GM18507 (cell line): ENCODE data around the gene BICDL1.

Experiments
- DNase-seq: peaks from one replicate; pipeline ENCODE4 v3.0.0; 2011; ENCODE audit warnings: low read depth; ENCODE audit not compliant: insufficient read length; ENCODE audit errors: extremely low spot score
- FAIRE-seq: peaks from 2 replicates; lab custom pipeline; 2011; peaks lifted over from hg19 to GRCh38; lab: Jason Lieb, UNC

The BICDL1 gene

GRCh38 chr12:120138366-120138765 lies 149.3 kb downstream of the BICDL1 start:
- FAIRE-seq (no peak), DNase-seq (no peak)

- no peak for DNase-seq
- no peak for FAIRE-seq
Observed at GRCh38 chr12:120139958-120140357, 150.9 kb downstream of the BICDL1 start.

- DNase-seq (no peak), FAIRE-seq (no peak)
Observed at GRCh38 chr12:120140603-120141002, 151.6 kb downstream of the BICDL1 start.

GRCh38 chr12:120141336-120141735 lies 152.3 kb downstream of the BICDL1 start:
- FAIRE-seq (no peak), DNase-seq (no peak)

- FAIRE-seq (no peak), DNase-seq (no peak)
Observed at GRCh38 chr12:120142231-120142877, 153.3 kb downstream of the BICDL1 start.
